SJSA1 (cell line): ENCODE data around the gene PARP12. TPM values are rescaled to one million over a fixed set of nuclear protein-coding genes. Genes with fewer than 3 reads are reported as not detected.

Experiments
- DNase-seq, 2 experiments: peaks; one replicate each; pipeline ENCODE4 v3.0.0-alpha.2; 2015 to 2020; ENCODE audit warnings: low spot score in 2 of 2, low read depth in 1 of 2
- H3K27ac ChIP-seq: fragments of 250-450 bp; sonication (Bioruptor Pico); 2 replicates; pipeline ENCODE4 v1.5.1; 2020; ENCODE audit warnings: mild to moderate bottlenecking, moderate library complexity
- H3K27me3 ChIP-seq: fragments of 250-450 bp; sonication (Bioruptor Pico); replicated peaks from 2 replicates; pipeline ENCODE4 v1.5.1; 2020; ENCODE audit warnings: mild to moderate bottlenecking, moderate library complexity
- H3K36me3 ChIP-seq: fragments of 250-450 bp; sonication (Bioruptor Pico); 2 replicates; pipeline ENCODE4 v1.5.1; 2020; ENCODE audit warnings: mild to moderate bottlenecking
- H3K4me1 ChIP-seq: fragments of 250-450 bp; sonication (Bioruptor Pico); replicated peaks from 2 replicates; pipeline ENCODE4 v1.6.1; 2021; ENCODE audit warnings: mild to moderate bottlenecking
- H3K4me3 ChIP-seq: fragments of 250-450 bp; sonication (Bioruptor Pico); 2 replicates; pipeline ENCODE4 v1.5.1; 2020; ENCODE audit warnings: mild to moderate bottlenecking
- H3K9me3 ChIP-seq: fragments of 250-450 bp; sonication (Bioruptor Pico); replicated peaks from 2 replicates; pipeline ENCODE4 v1.5.1; 2020; ENCODE audit warnings: mild to moderate bottlenecking
- total RNA-seq: library from RNA; depleted of rRNA; stranded (reverse); fragments of >200 nt; shearing (Covaris generic); gene quantifications from 2 replicates; pipeline ENCODE4 v1.2.3, GENCODE V29; 2014

Gene PARP12
- total RNA-seq, 1 experiment from 2014 or later: 19.3 TPM

DNA sequence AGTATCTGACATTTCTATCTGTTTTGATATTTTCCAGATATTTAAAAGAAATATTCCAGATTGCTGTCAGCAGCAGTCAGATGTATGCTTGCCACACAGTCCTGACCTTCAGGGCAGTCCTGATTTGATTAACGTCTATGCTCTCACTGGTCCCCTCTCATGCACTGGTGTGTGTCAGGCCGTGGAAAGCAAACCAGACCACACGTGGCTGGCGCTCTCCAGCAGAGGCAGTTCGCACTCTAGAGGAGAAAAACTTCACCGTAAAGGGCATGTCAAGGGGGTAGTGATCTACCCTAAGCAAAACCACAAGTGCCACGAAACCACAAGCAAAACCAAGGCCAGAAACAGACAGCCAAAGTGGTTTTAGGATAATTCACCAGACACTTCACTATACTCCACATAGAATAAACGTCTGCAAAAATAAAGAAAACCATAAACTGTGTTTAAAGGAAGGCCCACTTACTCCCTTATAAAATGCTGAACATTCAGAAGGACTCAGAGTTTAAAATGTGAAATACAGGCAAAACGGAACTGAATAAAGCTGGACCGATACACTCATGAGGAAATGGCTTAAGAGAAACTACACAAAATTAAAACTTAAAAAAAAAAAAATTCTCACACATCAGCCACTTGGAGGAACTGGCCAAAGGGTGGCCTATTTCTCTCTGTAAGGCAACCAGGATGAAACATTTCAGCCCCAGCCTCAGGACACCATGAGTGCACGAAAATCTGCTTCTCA lies 26.4 kb downstream of the PARP12 start:
- DNase-seq: no peak
- Histone ChIP-seq H3K9me3 (no peaks in the 10 kb centered on the region), H3K27me3 (no peaks in the 10 kb centered on the region), H3K4me1 (peaks cover 29% of the 10 kb centered on the region), H3K27ac (no peak overlapping the region), H3K4me3 (no peak overlapping the region), H3K36me3 (peaks cover 42% of the 10 kb centered on the region)

DNA sequence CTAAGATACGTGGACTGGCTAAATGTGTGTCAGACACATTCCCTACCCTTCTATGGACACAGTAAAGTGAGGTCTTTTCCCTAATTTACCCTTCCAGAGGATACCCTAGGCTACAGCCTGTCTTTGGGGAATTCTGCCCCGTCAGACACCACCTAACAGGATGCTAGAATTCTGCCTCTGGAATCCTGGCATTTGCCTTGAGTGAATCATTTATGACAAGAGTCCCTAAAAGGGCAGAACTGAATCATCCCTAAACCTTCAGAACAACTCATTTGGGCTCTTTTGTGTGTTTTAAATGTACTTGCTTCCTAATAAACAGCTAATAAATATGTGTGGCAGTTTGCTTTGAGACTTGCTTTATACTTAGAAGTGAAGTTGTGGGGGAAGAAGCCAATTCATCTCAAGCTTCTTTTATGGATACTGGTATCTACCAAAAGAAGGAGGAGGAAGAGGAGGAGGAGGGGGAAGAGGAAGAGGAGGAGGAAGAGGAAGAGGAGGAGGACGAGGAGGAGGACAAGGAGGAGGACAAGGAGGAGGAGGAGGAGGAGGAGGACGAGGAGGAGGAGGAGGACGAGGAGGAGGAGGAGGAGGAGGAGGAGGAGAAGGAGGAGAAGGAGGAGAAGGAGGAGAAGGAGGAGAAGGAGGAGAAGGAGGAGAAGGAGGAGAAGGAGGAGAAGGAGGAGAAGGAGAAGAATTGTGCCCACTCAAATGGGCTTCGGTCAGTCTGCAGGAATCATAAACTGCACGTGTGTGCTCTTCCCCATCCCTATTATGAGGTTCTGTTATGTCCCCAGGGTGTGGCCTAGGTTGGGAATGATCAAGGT lies 27.1 kb downstream of the PARP12 start:
- no peaks in the 10 kb centered on the region for H3K27me3 ChIP-seq
- peak in 1 of 2 experiments; percentile 42 for DNase-seq
- no peak overlapping the region for H3K27ac ChIP-seq
- peaks cover 34% of the 10 kb centered on the region for H3K36me3 ChIP-seq
- H3K4me3 ChIP-seq: no peak overlapping the region
- peaks cover 29% of the 10 kb centered on the region for H3K4me1 ChIP-seq
- no peaks in the 10 kb centered on the region for H3K9me3 ChIP-seq

DNA sequence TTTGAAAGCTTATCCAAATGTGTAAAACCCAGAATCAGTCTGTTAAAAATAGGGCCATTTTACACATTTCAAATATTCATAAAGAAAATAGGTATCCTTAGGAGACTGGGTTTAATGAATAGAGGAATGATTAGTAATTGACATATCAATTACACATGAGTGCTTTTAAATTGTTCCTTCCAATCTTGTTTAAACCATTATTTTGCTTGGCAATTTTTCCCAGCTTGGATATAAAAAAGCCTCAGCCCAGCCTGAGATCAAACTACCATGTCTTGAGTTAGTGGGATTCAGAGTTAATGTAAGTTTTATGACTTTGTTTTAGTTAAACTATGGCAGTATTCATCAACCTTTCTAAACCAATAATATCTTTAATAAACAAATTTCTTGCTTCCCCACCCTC lies 28.3 kb downstream of the PARP12 start:
- Histone ChIP-seq H3K27ac (no peak overlapping the region), H3K4me1 (peaks cover 29% of the 10 kb centered on the region), H3K4me3 (no peak overlapping the region), H3K36me3 (peaks cover 34% of the 10 kb centered on the region), H3K27me3 (no peaks in the 10 kb centered on the region), H3K9me3 (no peaks in the 10 kb centered on the region)
- no peak for DNase-seq

DNA sequence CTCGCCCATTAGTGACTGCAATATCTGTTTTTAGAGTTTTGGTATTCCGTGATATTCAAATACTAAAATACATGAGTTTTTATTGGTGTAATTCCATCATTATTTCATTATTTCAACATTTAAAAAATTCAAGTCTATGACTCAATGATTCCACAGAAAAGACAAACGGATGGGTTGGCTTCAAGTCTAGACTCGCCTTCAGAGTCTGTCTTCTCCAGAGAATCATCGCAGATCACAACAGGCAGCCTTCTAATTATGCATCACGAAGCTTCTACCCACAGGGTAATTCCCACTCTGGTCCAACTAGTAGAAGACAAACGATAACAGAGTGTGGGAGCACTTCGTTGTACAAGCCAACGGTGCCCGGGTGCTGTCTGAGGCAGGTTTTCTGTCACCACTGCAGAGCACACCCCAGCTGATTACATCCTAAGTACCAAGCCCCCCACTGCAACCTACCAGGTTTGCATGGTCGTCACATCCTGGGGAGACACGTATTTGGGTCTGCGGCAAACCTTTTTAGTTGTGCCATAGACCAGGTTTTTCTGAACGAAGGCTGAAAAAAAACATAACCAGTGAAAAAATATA lies 28.9 kb downstream of the PARP12 start:
- Histone ChIP-seq H3K27me3 (no peaks in the 10 kb centered on the region), H3K4me1 (peaks cover 29% of the 10 kb centered on the region)

DNA sequence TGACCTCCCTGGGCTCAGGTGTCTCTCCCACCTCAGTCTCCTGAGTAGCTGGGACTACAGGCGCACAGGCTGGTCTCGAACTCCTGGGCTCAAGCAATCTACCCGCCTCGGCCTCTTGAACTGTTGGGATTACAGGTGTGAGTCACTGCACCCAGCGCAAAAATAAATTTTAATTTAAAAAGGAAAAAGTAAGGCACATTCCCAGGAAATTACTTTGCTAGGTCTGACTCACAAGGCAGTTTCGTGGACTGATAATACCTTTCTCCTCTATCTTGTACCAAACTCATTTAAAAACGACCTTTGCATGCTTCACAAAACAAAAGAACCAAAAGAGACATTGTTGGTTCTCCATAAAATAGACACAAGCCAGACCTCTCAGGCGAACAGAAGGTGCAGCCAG lies 29.7 kb downstream of the PARP12 start:
- H3K4me3 ChIP-seq: no peak overlapping the region
- peak in 1 of 2 experiments; percentile 16 for DNase-seq
- H3K4me1 ChIP-seq: peaks cover 32% of the 10 kb centered on the region
- H3K36me3 ChIP-seq: peaks cover 28% of the 10 kb centered on the region
- H3K27me3 ChIP-seq: no peaks in the 10 kb centered on the region
- H3K27ac ChIP-seq: peak overlapping the region; percentile 27; the same call in 1 of the 2 replicates
- no peaks in the 10 kb centered on the region for H3K9me3 ChIP-seq

More for the DNA sequence above, 28.9 kb downstream of the PARP12 start:
- no peak overlapping the region for H3K4me3 ChIP-seq
- no peak overlapping the region for H3K27ac ChIP-seq
- no peaks in the 10 kb centered on the region for H3K9me3 ChIP-seq
- DNase-seq: no peak
- H3K36me3 ChIP-seq: peaks cover 30% of the 10 kb centered on the region

DNA sequence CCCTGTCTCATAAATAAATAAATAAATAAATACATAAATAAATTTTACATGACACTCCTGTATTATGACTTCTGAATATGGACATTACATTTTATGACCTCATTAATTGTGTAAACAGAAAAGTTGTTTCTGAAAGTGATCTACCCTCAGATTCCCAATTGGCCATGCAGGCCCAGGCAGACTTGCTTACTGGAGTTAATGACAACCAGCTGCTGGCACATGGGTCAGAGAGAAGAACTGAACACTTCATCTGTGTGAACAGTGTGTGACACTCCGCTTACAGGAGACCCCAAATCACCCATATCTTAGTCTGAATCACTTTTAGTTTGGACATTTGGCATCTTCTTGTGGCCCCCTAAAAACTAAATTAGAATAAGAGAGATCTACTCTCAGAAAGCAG lies 31.4 kb downstream of the PARP12 start:
- DNase-seq: no peak
- Histone ChIP-seq H3K27me3 (no peaks in the 10 kb centered on the region), H3K4me1 (peaks cover 26% of the 10 kb centered on the region), H3K27ac (no peak overlapping the region), H3K9me3 (no peaks in the 10 kb centered on the region), H3K4me3 (no peak overlapping the region), H3K36me3 (peaks cover 14% of the 10 kb centered on the region; the same call in 1 of the 2 replicates)

DNA sequence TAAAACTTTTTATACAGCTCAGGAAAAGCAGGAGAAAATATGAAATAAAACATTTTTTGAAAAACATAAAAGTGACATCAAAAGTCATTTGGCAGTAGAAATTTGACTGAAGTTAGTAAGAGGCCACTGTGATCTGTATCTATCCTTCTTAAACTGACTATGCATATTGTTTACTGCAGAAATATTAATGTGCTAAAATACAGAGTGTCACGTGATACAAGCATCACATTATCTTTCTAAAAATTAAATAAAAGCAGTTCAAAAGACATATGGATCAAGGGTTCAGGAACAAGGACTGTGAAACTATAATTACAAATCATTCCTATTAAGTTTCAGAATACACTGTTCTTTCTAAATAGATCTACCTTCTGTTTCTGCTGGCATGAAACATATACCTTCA lies 33.7 kb downstream of the PARP12 start:
- H3K27me3 ChIP-seq: no peaks in the 10 kb centered on the region
- no peaks in the 10 kb centered on the region for H3K9me3 ChIP-seq
- H3K4me1 ChIP-seq: peaks cover 11% of the 10 kb centered on the region
- no peak overlapping the region for H3K27ac ChIP-seq
- DNase-seq: no peak
- no peak overlapping the region for H3K4me3 ChIP-seq
- peaks cover 11% of the 10 kb centered on the region for H3K36me3 ChIP-seq

DNA sequence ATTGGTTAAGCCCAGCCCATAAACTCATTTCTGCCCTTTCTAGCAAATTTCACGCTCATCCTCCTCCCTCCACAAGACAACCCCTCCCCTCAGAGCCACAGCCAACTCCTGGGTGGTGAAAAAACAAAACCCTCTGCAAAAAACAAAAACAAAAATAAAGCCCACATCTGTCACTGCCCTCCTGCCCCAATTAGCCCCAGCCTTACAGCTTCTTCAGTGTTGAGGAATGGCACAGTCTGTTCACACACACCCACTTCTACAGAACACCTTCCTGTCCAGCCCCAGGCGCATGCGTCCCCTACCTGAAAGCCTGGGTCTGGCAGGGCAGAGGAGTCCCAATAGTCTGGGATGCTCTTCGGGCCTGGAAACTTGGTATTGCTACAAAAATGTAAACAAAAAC lies 34.4 kb downstream of the PARP12 start:
- H3K27me3 ChIP-seq: no peaks in the 10 kb centered on the region
- DNase-seq: no peak

DNA sequence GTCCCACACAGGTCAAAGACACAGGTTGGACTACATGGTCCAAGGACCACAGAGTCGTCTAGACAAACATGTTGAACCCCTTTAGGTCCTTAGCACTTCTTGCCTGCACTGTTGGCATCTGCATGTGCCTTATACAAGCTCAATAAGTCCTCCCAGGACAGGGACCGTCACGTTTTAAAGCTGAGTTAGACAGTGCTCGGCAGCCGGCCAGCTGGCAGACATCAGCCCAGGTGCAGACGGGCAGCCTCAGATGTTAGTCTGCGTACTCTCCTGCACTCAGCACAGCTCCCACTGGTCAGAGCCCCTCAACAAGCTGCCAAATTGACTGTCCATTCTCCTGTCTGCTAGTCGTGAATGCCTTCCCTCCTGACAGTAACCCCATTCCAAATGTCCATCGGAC lies 34.9 kb downstream of the PARP12 start:
- no peak for DNase-seq
- Histone ChIP-seq H3K27me3 (no peaks in the 10 kb centered on the region), H3K9me3 (no peaks in the 10 kb centered on the region)

More for the DNA sequence above, 34.4 kb downstream of the PARP12 start:
- Histone ChIP-seq H3K9me3 (no peaks in the 10 kb centered on the region), H3K27ac (no peak overlapping the region), H3K4me1 (peaks cover 9% of the 10 kb centered on the region), H3K4me3 (no peak overlapping the region), H3K36me3 (peaks cover 11% of the 10 kb centered on the region)

DNA sequence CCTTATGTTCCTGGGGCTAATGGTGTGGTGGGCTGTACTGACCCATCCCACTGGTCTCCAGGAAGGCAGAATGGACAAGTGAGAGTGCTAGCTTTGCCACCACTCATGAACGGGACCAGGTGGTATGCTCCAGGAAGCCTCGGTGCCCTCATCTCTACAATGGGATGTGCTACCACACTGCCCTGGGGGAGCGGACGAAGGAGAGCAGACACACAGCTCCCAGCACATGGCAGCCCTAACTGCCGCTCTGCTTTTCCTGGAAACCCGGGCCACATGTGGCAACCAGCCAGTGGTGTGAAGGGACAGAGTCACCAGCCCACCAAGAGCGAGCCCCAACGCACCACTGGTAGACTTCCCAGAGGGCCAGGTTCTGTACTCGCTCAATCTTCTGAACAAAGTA lies 35.8 kb downstream of the PARP12 start:
- Histone ChIP-seq H3K4me1 (peaks cover 3% of the 10 kb centered on the region; the same call in 1 of the 2 replicates), H3K27ac (no peak overlapping the region), H3K36me3 (peaks cover 7% of the 10 kb centered on the region), H3K4me3 (no peak overlapping the region), H3K9me3 (no peaks in the 10 kb centered on the region), H3K27me3 (no peaks in the 10 kb centered on the region)
- DNase-seq: no peak

More for the DNA sequence above, 34.9 kb downstream of the PARP12 start:
- H3K27ac ChIP-seq: no peak overlapping the region
- H3K4me3 ChIP-seq: no peak overlapping the region
- peaks cover 11% of the 10 kb centered on the region for H3K36me3 ChIP-seq
- H3K4me1 ChIP-seq: peaks cover 4% of the 10 kb centered on the region

DNA sequence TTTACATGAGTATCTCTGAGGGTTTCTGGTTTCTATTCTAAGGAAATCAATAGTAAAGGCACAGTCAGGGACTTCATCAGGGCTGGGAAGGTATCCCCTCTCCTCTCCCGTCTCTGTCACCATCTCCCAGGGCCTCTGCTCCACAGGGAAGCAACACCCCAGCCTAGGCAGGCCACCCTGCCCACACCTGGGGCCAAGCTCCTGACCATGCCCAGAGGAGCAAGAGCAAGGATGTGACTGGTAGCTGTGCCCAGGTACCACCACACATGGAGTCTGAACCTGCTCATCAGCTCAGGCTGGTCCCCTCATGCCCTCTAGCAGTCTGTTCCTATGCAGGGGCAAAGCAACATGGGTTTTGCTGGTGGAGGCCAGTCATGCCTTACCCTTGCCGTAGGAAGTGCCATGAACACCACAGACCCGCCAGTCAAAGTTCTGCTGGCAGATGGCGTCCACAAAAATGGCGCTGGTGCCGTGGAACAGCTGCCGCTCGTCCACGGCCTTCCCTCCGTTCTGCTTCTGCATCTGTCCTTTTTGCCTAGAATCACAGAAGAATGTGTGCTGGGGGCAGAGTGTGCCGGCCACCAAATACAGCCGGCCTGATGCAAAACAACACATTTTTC lies 36.8 kb downstream of the PARP12 start:
- no peak for DNase-seq
- Histone ChIP-seq H3K4me1 (peaks cover 3% of the 10 kb centered on the region; the same call in 1 of the 2 replicates), H3K27ac (no peak overlapping the region), H3K27me3 (no peaks in the 10 kb centered on the region), H3K9me3 (no peaks in the 10 kb centered on the region), H3K36me3 (peaks cover 7% of the 10 kb centered on the region), H3K4me3 (no peak overlapping the region)

DNA sequence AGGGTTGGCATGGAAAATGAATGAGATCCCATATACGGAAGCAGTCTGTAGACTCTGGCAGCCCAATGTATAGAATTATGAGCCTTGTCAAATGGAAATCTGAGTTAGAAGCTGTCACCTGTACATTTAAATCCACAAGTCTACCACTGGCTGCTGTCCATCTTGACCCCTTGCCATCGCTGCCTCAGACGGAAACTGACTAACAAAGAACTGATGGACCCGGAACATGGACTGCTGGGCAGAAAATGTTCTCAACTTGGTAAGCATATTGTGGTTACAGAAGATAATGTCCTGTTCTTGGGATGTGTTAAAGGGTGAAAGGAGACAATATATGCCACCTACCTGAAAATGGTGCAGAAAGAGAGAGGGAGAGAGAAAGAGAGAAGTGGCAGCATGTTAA lies 37.5 kb downstream of the PARP12 start:
- peaks cover 3% of the 10 kb centered on the region; the same call in 1 of the 2 replicates for H3K4me1 ChIP-seq

DNA sequence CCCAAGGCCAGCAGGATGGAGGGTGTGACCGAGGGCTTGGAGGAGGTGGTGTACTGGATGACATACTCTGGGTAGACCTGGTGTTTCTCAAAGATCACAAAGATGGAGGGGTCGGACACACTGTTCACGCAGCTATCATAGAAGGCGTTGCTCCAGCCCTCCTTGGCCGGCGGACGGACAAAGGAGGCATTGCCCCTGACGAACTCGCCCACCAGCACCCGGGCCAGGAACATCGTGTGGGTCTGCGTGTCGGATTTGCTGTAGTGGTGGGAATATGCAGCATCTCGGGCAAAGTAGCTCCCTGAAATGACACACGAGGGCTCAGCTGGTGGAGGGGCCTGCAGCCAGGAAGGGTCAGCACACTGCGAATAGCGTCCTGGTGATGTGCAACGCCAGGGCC lies 38.2 kb downstream of the PARP12 start:
- peaks cover 7% of the 10 kb centered on the region for H3K36me3 ChIP-seq
- no peaks in the 10 kb centered on the region for H3K27me3 ChIP-seq
- H3K4me3 ChIP-seq: no peak overlapping the region
- peaks cover 3% of the 10 kb centered on the region; the same call in 1 of the 2 replicates for H3K4me1 ChIP-seq
- H3K9me3 ChIP-seq: no peaks in the 10 kb centered on the region
- DNase-seq: no peak
- H3K27ac ChIP-seq: no peak overlapping the region

More for the DNA sequence above, 37.5 kb downstream of the PARP12 start:
- peaks cover 7% of the 10 kb centered on the region for H3K36me3 ChIP-seq
- no peak for DNase-seq
- H3K9me3 ChIP-seq: no peaks in the 10 kb centered on the region
- H3K4me3 ChIP-seq: no peak overlapping the region
- H3K27ac ChIP-seq: no peak overlapping the region
- no peaks in the 10 kb centered on the region for H3K27me3 ChIP-seq
